Measurements from ENCODE around the gene TMEM182.

The TMEM182 gene

GRCh38 chr2:102773149-102773705 is 11.4 kb downstream of the TMEM182 start:
- POLR2A ChIA-PET = no interaction called here
- CTCF ChIA-PET = interaction anchor here (1.1 kb wide), 1 partner anchor 20 kb away, joined by 3 read pairs; no protein-coding TSS in a partner anchor
- no peak for DNase-seq (ENCODE audit: extremely low spot score)
- no peak for TF ChIP-seq FOXA1 (IDR thresholded peaks at IDR 0.05)
- no peak for TF ChIP-seq PKNOX1 (IDR thresholded peaks at IDR 0.05)
- no peak for TF ChIP-seq ELF4 (IDR thresholded peaks at IDR 0.05)
- no peak for TF ChIP-seq BHLHE40 (IDR thresholded peaks at IDR 0.05; ENCODE audit: borderline replicate concordance)
- TF ChIP-seq TARDBP (IDR thresholded peaks at IDR 0.05) = no peak
- no peak for TF ChIP-seq SP1 (IDR thresholded peaks at IDR 0.05)
- TF ChIP-seq L3MBTL2 (conservative IDR thresholded peaks at IDR 0.05) = no peak
- no peak for TF ChIP-seq SUZ12 (IDR thresholded peaks at IDR 0.05)
- TF ChIP-seq LEF1 (IDR thresholded peaks at IDR 0.05; ENCODE audit: borderline replicate concordance) = no peak
- TF ChIP-seq FOXM1 (IDR thresholded peaks at IDR 0.05; ENCODE audit: borderline replicate concordance) = no peak
- no peak for TF ChIP-seq FOXK2 (IDR thresholded peaks at IDR 0.05)
- TF ChIP-seq NFRKB (IDR thresholded peaks at IDR 0.05) = no peak
- TF ChIP-seq CTBP1 (IDR thresholded peaks at IDR 0.05; ENCODE audit: borderline replicate concordance) = no peak
- TF ChIP-seq HDGF (IDR thresholded peaks at IDR 0.05; ENCODE audit: borderline replicate concordance) = no peak
- no peak for TF ChIP-seq ZNF384 (IDR thresholded peaks at IDR 0.05)
- TF ChIP-seq ARNT (IDR thresholded peaks at IDR 0.05) = no peak

DNA sequence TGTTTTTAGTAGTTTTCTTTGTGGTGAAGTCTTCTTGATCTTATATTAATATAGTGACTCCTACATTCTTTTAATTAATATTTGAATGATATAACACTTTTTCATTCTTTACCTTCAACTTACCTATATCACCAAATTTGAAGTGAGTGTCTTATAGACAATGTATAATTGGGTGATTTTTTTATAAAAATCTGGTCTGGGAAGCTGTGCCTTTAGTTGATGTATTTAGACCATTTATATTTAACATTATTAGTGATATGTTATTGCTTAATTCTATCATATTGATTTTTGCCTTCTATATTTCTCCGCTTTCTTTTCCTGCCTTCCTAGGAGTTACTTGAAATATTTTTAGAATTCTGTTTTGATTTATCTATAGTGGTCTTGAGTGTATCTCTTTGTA is 16.4 kb downstream of the TMEM182 start:
- TF ChIP-seq FOXM1 (IDR thresholded peaks at IDR 0.05; ENCODE audit: borderline replicate concordance) (no peak), BHLHE40 (IDR thresholded peaks at IDR 0.05; ENCODE audit: borderline replicate concordance) (no peak)
- POLR2A ChIA-PET = no interaction called here
- CTCF ChIA-PET = no interaction called here
- DNase-seq (ENCODE audit: extremely low spot score) = no peak

GRCh38 chr2:102780467-102780866 is 18.6 kb downstream of the TMEM182 start:
- POLR2A ChIA-PET = no interaction called here
- CTCF ChIA-PET = no interaction called here
- no peak for TF ChIP-seq SP1 (IDR thresholded peaks at IDR 0.05)
- no peak for TF ChIP-seq L3MBTL2 (conservative IDR thresholded peaks at IDR 0.05)
- no peak for TF ChIP-seq LEF1 (IDR thresholded peaks at IDR 0.05; ENCODE audit: borderline replicate concordance)
- no peak for TF ChIP-seq ARNT (IDR thresholded peaks at IDR 0.05)
- TF ChIP-seq PKNOX1 (IDR thresholded peaks at IDR 0.05) = no peak
- TF ChIP-seq NFRKB (IDR thresholded peaks at IDR 0.05) = no peak
- no peak for TF ChIP-seq FOXM1 (IDR thresholded peaks at IDR 0.05; ENCODE audit: borderline replicate concordance)
- no peak for TF ChIP-seq HDGF (IDR thresholded peaks at IDR 0.05; ENCODE audit: borderline replicate concordance)
- TF ChIP-seq TARDBP (IDR thresholded peaks at IDR 0.05) = no peak
- TF ChIP-seq CTBP1 (IDR thresholded peaks at IDR 0.05; ENCODE audit: borderline replicate concordance) = no peak
- no peak for TF ChIP-seq FOXK2 (IDR thresholded peaks at IDR 0.05)
- TF ChIP-seq ZNF384 (IDR thresholded peaks at IDR 0.05) = no peak
- TF ChIP-seq FOXA1 (IDR thresholded peaks at IDR 0.05) = no peak
- TF ChIP-seq BHLHE40 (IDR thresholded peaks at IDR 0.05; ENCODE audit: borderline replicate concordance) = no peak
- no peak for TF ChIP-seq ELF4 (IDR thresholded peaks at IDR 0.05)
- TF ChIP-seq SUZ12 (IDR thresholded peaks at IDR 0.05) = no peak
- DNase-seq (ENCODE audit: extremely low spot score) = no peak

- no peak for TF ChIP-seq ELF4 (IDR thresholded peaks at IDR 0.05)
- TF ChIP-seq ZNF384 (IDR thresholded peaks at IDR 0.05) = no peak
- no peak for TF ChIP-seq L3MBTL2 (conservative IDR thresholded peaks at IDR 0.05)
- no peak for TF ChIP-seq PKNOX1 (IDR thresholded peaks at IDR 0.05)
- no peak for TF ChIP-seq NFRKB (IDR thresholded peaks at IDR 0.05)
- no peak for TF ChIP-seq FOXK2 (IDR thresholded peaks at IDR 0.05)
- no peak for TF ChIP-seq HDGF (IDR thresholded peaks at IDR 0.05; ENCODE audit: borderline replicate concordance)
- TF ChIP-seq FOXA1 (IDR thresholded peaks at IDR 0.05) = no peak
- no peak for TF ChIP-seq SP1 (IDR thresholded peaks at IDR 0.05)
- no peak for TF ChIP-seq SUZ12 (IDR thresholded peaks at IDR 0.05)
- TF ChIP-seq FOXM1 (IDR thresholded peaks at IDR 0.05; ENCODE audit: borderline replicate concordance) = no peak
- TF ChIP-seq BHLHE40 (IDR thresholded peaks at IDR 0.05; ENCODE audit: borderline replicate concordance) = no peak
- TF ChIP-seq CTBP1 (IDR thresholded peaks at IDR 0.05; ENCODE audit: borderline replicate concordance) = no peak
- no peak for TF ChIP-seq ARNT (IDR thresholded peaks at IDR 0.05)
- no peak for TF ChIP-seq TARDBP (IDR thresholded peaks at IDR 0.05)
- ChIA-PET POLR2A (interaction anchor here (1.3 kb wide), 1 partner anchor 46 kb away, joined by 3 read pairs; a partner anchor contains a TSS), CTCF (interaction anchor here (2.5 kb wide), 1 partner anchor 29 kb away, joined by 10 read pairs; no protein-coding TSS in a partner anchor)
- no peak for DNase-seq (ENCODE audit: extremely low spot score)
These were observed 20.4 kb downstream of the TMEM182 start for GRCh38 chr2:102782187-102782586.

DNA sequence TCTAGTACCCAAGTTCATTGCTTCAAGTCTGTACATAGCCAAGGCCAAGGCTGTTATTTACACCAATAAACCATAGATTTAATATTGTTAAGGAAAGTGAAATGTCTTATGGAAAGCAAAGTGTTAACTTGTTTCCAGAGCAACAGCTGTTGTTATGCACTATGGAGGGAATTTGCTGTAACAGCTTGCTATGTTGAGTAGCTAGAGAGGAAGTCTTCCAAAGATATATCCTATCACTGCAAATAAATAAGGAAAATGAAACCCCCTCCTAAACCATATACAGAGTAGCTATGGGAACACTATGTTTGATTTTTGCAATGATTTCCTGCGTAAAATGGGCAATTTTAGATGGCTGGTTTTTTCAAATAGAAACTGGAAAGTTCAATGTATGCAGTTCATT is 21.1 kb downstream of the TMEM182 start:
- ChIA-PET CTCF (interaction anchor here (1.1 to 2.5 kb wide), 2 partner anchors 28 to 29 kb away, joined by 3 to 10 read pairs; no protein-coding TSS in a partner anchor), POLR2A (interaction anchor here (1.3 to 1.4 kb wide), 2 partner anchors 46 kb away, joined by 3 read pairs; a partner anchor contains a TSS)
- TF ChIP-seq LEF1 (IDR thresholded peaks at IDR 0.05; ENCODE audit: borderline replicate concordance) (no peak), SP1 (IDR thresholded peaks at IDR 0.05) (no peak), FOXA1 (IDR thresholded peaks at IDR 0.05) (no peak), HDGF (IDR thresholded peaks at IDR 0.05; ENCODE audit: borderline replicate concordance) (no peak), SUZ12 (IDR thresholded peaks at IDR 0.05) (no peak), CTBP1 (IDR thresholded peaks at IDR 0.05; ENCODE audit: borderline replicate concordance) (no peak), ZNF384 (IDR thresholded peaks at IDR 0.05) (no peak), FOXM1 (IDR thresholded peaks at IDR 0.05; ENCODE audit: borderline replicate concordance) (no peak)
- no peak for DNase-seq (ENCODE audit: extremely low spot score)
